ENCODE data around the gene ACOT11.

ACOT11 gene

GRCh38 chr1:54538538-54538937, 9.5 kb upstream of the ACOT11 start:
- DNase-seq = no peak

GRCh38 chr1:54540582-54541295, 7.3 kb upstream of the ACOT11 start:
- no peak for DNase-seq

GRCh38 chr1:54542120-54542961, 5.7 kb upstream of the ACOT11 start:
- no peak for DNase-seq

DNA sequence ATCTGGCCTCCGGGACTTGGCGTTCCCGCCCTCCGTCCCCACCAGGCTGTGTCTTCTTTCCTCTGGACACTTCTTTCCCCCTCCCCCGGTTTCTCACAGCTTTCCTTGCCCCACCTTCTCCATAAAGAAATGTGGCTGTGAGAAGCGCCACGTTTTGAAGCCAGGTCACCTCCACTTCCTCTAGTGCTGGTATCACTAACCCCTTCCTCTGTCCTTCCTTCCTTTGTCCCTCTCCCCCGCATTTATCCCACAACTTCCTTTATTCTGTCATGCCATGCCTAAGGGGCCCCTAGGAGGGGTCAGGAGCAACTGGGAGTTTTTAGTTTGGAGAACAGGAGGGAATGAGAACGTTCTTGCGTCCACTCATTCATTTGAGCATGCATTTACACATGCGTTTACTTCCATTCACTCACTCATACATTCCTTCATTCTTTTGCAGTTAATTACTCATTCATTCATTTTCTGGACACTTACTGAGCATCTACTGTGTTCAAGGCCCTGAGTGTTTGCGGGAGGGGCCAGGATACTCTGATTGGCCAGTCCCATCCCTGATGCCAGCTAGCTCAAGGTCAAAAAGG, 5.0 kb upstream of the ACOT11 start:
- DNase-seq = no peak

DNA sequence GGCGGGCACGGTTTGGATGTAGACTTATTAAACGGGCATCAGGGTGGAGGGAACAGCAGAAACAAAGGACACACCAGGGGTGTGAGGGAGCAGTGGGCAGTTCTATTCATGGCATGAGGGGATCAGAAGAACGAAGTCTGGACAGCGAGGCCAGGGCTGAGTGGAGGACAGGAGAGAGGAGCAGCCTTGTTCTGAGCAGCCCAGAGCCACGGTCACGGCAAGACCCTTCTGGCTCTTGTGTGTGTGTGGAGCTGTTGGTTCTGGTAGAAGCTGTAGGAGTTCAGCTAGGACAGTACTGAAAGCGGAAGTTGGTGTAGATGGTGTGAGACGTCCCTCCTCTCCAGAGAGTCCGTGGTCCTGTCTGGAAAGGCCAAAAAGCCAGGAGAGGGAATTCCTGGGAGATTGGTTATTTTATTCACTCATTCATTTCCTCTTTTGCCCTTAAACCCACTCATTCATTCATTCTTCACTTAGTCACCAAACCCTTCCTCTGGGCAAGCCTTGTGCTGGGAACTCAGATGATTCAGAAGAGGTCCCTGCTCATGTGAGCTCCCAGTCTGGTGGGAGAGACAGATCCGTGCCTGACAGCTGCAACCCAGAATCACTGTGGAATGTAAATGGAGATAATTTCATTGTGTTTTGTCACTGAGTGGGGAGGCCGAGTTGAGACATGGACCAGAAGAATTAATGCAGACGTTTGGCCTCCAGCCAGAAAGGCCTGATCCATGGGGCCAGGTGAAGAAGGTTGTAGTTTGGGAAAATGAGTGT, 4.1 kb upstream of the ACOT11 start:
- no peak for DNase-seq

DNA sequence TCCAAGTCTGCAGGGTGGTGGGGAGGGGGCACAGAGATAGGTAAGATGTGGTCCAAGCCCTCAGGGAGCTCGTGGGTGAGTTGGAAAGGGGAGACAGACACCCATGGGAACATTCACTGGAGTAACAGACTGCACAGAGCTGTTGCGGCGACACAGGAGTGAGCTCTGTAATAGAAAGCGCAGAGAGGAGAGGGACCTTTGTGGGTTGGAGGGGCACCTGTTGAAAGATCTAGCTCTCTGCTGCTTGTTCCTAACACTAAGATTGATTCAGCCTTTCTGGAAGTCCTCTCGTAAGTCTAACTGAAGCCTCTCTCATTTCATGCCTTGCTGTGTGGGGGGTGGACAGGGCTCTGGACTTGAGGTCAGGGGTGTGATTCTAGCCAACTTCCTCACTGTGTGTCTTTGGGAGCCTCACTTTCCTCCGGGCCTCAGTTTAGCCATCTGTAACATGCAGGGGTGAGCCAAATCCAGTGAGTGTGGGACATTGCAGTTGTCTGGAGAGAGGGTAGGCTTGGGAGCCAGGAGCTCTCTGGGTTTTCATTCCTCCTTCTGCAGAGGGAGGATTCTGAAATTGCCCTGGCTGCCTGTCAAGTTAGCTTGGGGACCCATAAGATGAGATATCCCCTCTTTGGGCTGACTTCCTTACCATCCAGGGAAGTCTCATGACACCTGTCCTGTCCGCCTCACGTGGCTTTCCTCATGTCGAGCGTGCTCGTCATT, 2.0 kb upstream of the ACOT11 start:
- no peak for DNase-seq

GRCh38 chr1:54546651-54547401, 1.2 kb upstream of the ACOT11 start:
- DNase-seq = no peak

- DNase-seq = no peak
Measured at GRCh38 chr1:54548389-54549044, 489 bp downstream of the ACOT11 start.

DNA sequence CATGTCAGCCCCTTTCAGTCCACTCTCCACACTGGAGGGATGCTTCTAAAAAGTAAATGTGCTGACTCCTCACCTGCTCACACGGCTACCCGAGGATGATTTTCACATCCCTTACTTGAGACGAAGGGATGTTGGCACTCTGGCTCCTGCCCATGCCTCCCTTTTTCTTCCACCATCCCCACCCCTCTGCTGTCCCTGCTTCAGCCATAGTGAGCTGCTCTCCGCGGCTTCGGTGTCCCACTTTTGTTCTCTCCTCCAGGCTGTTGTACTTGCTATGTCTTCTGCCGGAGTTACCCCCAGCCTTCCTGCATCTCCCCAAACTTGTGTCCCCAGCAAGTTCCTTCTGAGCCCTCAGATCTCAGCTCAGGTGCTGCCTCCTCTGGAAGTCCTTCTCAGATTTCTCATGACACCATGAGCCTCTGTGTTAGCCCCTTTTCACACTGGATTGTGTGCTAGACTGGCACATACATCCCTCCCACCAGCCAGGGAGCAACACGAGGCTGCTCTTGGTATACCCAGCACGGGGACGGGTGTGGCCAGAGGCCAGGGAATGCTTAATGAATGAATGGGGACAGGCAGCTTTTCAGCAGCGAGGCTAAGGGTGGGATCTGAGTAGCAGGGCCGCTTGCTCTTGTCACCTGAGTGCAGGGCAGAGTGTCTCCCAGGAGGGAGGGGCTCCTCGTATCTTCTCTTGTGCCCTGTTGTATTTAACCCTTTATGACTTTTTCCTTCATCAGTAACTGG, 1.3 kb downstream of the ACOT11 start:
- no peak for DNase-seq

- DNase-seq = no peak
Measured at GRCh38 chr1:54551891-54552290, 3.9 kb downstream of the ACOT11 start.

- no peak for DNase-seq
Measured at GRCh38 chr1:54553602-54554313, 5.7 kb downstream of the ACOT11 start.

DNA sequence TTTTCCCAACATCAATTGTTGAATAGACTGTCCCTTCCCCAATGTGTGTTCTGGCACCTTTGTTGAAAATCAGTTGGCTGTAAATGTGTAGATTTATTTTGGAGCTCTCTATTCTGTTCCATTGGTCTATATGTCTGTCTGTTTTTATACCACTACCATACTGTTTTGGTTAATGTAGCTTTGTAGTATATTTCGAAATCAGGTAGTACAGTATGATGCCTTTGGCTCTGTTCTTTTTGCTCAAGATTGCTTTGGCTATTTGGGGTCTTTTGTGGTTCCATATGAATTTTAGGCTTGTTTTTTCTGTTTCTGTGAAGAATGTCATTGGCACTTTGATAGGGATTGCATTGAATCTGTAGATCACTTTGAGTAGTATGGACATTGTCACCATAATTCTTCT, 8.1 kb downstream of the ACOT11 start:
- DNase-seq = no peak

DNA sequence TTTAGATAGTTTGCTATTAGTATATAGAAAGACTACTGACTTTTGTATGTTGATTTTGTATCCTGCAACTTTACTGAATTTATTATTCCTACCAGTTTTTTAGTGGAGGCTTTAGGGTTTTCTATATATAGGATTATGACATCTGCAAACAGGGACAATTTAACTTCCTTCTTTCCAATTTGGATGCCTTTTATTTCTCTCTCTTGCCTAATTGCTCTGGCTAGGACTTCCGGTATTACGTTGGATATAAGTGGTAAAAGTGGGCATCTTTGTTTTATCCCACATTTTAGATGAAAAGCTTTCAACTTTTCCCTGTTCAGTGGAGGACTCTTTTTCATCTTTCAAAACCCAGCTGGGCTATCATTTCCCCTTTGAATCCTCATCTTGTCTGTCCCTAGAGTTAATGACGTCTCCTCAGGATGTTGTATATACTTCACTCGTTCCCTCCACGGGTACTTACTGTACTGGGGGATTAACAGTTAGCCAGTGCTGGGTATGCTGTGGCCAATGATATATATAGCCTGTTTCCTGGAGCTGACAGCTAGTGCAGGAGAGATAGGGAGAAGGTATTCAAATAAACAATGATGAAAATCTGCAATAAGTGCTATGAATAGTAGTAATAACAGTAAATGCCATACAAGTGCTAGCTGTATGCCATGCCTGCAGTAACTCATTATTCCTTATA, 9.8 kb downstream of the ACOT11 start:
- no peak for DNase-seq

DNA sequence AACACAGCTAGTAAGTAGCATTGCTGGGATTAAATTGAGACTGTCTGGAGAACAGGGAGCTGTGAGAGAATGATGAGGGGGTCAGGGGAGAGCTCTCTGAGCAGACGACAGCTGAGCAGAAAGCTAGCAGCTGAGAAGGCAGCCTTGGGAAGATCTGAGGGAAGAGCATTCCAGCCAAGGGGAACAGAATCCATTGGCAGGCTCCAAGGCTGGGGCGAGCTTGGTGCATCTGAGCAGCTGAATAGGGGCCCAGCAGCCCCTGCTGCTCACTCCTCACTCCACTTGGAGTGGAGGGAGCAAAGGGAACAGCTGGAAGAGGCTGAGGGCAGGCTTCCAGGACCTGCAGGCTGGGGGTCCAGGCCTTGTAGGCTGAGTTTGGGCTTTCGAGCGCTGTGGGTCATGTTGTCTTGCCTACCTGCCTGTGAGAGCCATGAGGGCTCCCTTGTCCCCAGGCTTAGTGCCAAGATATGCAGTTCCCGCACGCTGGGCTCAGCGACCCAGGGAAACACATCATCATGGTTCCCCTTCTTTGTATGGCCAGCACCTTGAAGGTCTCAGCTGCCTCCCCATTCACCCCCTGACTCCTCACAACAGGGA, 10.5 kb downstream of the ACOT11 start:
- DNase-seq = no peak

DNA sequence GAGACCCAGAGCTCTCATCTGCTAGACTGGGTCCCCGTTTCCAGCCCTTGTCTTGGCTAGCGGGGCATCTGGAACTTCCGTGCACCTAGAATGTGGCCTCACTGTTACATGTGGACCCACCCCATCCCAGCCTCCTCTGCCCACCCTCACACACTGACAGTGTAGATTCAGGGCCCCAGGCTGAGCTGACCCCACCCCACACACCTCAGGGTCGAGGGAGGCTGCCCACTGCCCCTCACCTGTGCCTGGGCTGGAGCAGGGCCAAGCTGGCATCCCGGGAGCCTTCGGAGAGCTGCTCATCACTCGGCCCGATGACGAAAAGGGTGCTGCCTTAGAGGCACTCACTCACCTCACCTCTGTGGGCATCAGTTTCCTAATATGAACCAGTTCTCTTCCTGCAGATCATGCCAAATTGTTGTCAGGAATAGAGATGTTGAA, 11.1 kb downstream of the ACOT11 start:
- DNase-seq = no peak

GRCh38 chr1:54559771-54560231, 11.8 kb downstream of the ACOT11 start:
- no peak for DNase-seq

GRCh38 chr1:54564312-54565112, 16.5 kb downstream of the ACOT11 start:
- no peak for DNase-seq

DNA sequence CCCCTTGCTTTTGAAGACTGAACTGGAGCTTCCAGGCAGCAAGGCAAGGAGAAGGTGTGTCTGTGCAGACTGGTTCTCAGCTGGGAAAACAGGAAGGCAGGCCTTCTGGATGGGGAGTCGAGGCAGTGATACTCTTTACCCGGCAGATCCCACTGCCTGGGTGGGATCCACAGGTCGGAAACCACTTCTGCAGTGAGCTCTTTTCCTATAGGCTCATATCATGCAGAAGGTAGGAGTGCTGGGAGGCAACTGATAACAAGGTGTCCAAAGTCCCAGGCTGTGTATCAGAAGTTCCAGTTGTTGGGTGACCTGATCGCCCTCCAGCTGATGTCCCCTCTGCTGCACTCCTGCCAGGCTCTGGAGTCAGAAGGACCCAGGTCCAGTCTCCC, 17.1 kb downstream of the ACOT11 start:
- no peak for DNase-seq
